Calu3 (cell line): ENCODE data around the gene C9. TPM values are rescaled to one million over a fixed set of nuclear protein-coding genes. Genes with fewer than 3 reads are reported as not detected.

Experiments
- BruUV-seq: library from RNA; stranded (reverse); fragments of 400-500 nt; replicated peaks from 2 replicates; lab custom pipeline; 2021; lab: Mats Ljungman, UMichigan
- CTCF ChIA-PET: fragments of 300-600 bp; sonication (Branson Sonifier 250); formaldehyde crosslinking; loops from one replicate; lab custom pipeline; 2022; ENCODE audit warnings: antibody characterized with exemption; lab: Charles Lee
- DNase-seq: peaks from one replicate; pipeline ENCODE4 v3.0.0; 2022
- H3K27ac Mint-ChIP-seq: one replicate; pipeline ENCODE4 v1.8.0; 2022; ENCODE audit warnings: mixed read lengths; ENCODE audit not compliant: unreplicated experiment
- H3K27me3 Mint-ChIP-seq: one replicate; pipeline ENCODE4 v1.8.0; 2022; ENCODE audit warnings: mixed read lengths; ENCODE audit not compliant: unreplicated experiment
- H3K36me3 Mint-ChIP-seq: one replicate; pipeline ENCODE4 v1.8.0; 2022; ENCODE audit warnings: mild to moderate bottlenecking, moderate library complexity, mixed read lengths; ENCODE audit not compliant: insufficient read depth, unreplicated experiment
- H3K4me1 Mint-ChIP-seq: one replicate; pipeline ENCODE4 v1.8.0; 2022; ENCODE audit warnings: mild to moderate bottlenecking, low read depth, mixed read lengths; ENCODE audit not compliant: unreplicated experiment
- H3K4me3 Mint-ChIP-seq: one replicate; pipeline ENCODE4 v1.8.0; 2022; ENCODE audit warnings: mild to moderate bottlenecking, low read depth, moderate library complexity, mixed read lengths; ENCODE audit not compliant: unreplicated experiment
- H3K9me3 Mint-ChIP-seq: one replicate; pipeline ENCODE4 v1.8.0; 2022; ENCODE audit warnings: low read depth, mixed read lengths; ENCODE audit not compliant: unreplicated experiment
- intact Hi-C: fragments of 100-400 bp; cut with micrococcal nuclease; formaldehyde crosslinking; loops from one replicate; pipeline ENCODE4 v1.10.0; 2022; ENCODE audit not compliant: unreplicated experiment
- total RNA-seq: library from RNA; stranded (reverse); gene quantifications from 2 replicates; pipeline ENCODE4 v1.2.3, GENCODE V29; 2022
- TF ChIP-seq, protein P1 (sequence below): fragments of 200-600 bp; IDR thresholded peaks from one replicate; pipeline ENCODE4 v1.8.0; 2022; ENCODE audit warnings: antibody characterized with exemption; ENCODE audit not compliant: unreplicated experiment

The C9 gene
- total RNA-seq, 1 experiment from 2014 or later, result not detected

DNA sequence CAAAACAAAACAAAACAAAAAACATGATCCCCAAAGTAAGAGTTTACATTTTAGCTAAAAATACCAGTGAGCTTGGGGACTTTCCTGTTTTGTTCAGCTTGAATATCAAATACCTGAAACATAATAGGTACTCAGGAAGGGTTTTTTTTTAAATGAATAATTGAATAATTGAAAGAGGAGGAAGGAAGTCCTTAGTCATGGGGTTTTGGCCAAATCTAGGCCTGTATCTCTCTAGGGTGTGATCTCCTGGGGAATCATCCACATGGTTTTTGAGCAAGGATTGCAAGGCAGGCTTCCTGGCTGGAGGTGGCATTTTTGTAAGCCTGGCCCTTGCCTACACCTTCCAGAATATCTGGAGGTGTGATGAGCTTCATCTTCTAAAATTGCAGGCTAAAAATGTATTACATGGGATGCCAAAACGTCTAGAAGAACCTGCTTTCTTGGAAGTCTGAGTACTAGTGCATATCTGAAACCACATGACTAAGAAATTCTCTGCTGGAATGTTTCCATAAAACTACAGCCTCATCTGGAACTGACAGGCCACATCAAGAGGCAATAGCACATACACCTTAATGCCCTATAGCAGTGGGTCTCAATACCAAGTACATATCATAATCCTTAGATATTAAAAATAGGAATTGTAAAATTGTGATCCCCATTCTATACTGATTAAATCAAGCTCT, 10.4 kb downstream of the C9 start:
- H3K4me3 Mint-ChIP-seq, result no peak overlapping the region
- intact Hi-C loops, result no loop called here
- H3K9me3 Mint-ChIP-seq, result peaks cover 15% of the 10 kb centered on the region
- BruUV-seq, result no TSS peak
- H3K27me3 Mint-ChIP-seq, result no peaks in the 10 kb centered on the region
- H3K36me3 Mint-ChIP-seq, result no peaks in the 10 kb centered on the region
- H3K27ac Mint-ChIP-seq, result no peak overlapping the region
- peaks cover 10% of the 10 kb centered on the region for H3K4me1 Mint-ChIP-seq
- no peak for DNase-seq
- TF ChIP-seq, protein P1, sequence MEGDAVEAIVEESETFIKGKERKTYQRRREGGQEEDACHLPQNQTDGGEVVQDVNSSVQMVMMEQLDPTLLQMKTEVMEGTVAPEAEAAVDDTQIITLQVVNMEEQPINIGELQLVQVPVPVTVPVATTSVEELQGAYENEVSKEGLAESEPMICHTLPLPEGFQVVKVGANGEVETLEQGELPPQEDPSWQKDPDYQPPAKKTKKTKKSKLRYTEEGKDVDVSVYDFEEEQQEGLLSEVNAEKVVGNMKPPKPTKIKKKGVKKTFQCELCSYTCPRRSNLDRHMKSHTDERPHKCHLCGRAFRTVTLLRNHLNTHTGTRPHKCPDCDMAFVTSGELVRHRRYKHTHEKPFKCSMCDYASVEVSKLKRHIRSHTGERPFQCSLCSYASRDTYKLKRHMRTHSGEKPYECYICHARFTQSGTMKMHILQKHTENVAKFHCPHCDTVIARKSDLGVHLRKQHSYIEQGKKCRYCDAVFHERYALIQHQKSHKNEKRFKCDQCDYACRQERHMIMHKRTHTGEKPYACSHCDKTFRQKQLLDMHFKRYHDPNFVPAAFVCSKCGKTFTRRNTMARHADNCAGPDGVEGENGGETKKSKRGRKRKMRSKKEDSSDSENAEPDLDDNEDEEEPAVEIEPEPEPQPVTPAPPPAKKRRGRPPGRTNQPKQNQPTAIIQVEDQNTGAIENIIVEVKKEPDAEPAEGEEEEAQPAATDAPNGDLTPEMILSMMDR, result no peak
- CTCF ChIA-PET, result interaction anchor here (0.6 kb wide), 1 partner anchor 274 kb away, joined by 3 read pairs; no protein-coding TSS in a partner anchor

DNA sequence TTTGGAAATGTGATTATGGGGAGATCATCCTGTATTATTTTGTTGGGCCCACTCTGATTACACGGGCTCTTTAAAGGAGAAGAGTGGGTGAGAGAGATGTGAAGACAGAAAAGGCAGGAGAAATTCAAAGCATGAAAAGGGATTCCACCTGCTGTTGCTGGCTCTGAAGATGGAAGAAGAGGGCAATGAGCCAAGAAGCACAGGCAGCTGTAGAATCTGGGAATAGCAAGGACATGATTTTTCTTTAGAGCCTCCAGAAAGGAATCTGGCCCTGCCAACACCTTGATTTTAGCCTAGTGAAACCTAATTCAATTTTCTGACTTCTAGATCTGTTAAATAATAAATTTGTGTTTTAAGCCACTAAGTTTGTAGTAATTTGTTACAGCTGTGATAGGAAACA, 11.3 kb downstream of the C9 start:
- no peak for DNase-seq
- intact Hi-C loops, result no loop called here
- no TSS peak for BruUV-seq
- no peak overlapping the region for H3K4me3 Mint-ChIP-seq
- TF ChIP-seq, protein P1, result no peak
- H3K27ac Mint-ChIP-seq, result no peak overlapping the region
- CTCF ChIA-PET, result interaction anchor here (0.6 kb wide), 1 partner anchor 273 kb away, joined by 3 read pairs; no protein-coding TSS in a partner anchor
- no peaks in the 10 kb centered on the region for H3K36me3 Mint-ChIP-seq
- H3K9me3 Mint-ChIP-seq, result peaks cover 15% of the 10 kb centered on the region
- H3K27me3 Mint-ChIP-seq, result no peaks in the 10 kb centered on the region
- peaks cover 10% of the 10 kb centered on the region for H3K4me1 Mint-ChIP-seq

DNA sequence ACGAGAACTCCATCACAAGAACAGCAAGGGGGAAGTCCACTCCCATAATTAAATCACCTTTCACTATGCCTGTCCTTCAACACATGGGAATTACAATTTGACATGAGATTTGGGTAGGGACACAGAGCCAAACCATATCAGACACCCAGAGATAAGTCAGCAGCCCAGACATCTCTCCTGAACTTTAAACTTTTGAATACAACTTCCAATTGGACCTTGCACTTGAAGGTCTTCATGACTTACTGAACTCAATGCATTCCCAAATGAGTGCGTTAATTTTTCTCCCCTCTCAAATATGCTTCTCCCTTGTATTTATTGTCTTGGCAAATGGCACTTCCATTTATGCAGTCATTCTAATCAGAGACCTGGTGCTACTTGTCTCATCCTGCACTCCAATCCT, 12.1 kb downstream of the C9 start:
- Mint-ChIP-seq H3K9me3 (peaks cover 13% of the 10 kb centered on the region), H3K4me3 (no peak overlapping the region), H3K4me1 (peaks cover 10% of the 10 kb centered on the region), H3K36me3 (no peaks in the 10 kb centered on the region), H3K27ac (no peak overlapping the region), H3K27me3 (no peaks in the 10 kb centered on the region)
- intact Hi-C loops, result no loop called here
- CTCF ChIA-PET, result no interaction called here
- TF ChIP-seq, protein P1, result no peak
- DNase-seq, result no peak
- no TSS peak for BruUV-seq

DNA sequence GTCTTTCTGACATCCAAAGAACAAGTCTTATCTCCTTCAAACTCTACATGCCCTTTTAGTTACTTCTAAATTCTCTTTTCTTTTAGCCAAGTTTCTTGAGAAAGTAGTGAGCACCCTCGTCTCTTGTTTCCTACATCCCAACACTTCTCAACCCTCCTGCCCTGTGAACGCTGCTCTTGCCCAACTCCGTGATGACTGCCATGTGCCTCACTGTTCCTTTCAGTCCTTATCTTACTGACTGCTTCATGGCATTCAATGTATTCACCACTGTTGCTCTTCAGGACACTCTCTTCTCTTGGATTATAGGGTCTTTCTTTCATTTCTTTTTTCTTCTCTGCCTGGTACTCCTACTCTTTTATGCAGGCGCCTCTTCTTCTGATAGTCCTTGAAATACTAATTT, 14.8 kb downstream of the C9 start:
- Mint-ChIP-seq H3K4me1 (no peaks in the 10 kb centered on the region), H3K4me3 (no peak overlapping the region), H3K27me3 (no peaks in the 10 kb centered on the region), H3K9me3 (peaks cover 13% of the 10 kb centered on the region), H3K27ac (no peak overlapping the region), H3K36me3 (no peaks in the 10 kb centered on the region)
- CTCF ChIA-PET, result no interaction called here
- intact Hi-C loops, result no loop called here
- no peak for DNase-seq
- BruUV-seq, result no TSS peak
- TF ChIP-seq, protein P1, result no peak
